Measurements from ENCODE around the gene ASGR1.

DNA sequence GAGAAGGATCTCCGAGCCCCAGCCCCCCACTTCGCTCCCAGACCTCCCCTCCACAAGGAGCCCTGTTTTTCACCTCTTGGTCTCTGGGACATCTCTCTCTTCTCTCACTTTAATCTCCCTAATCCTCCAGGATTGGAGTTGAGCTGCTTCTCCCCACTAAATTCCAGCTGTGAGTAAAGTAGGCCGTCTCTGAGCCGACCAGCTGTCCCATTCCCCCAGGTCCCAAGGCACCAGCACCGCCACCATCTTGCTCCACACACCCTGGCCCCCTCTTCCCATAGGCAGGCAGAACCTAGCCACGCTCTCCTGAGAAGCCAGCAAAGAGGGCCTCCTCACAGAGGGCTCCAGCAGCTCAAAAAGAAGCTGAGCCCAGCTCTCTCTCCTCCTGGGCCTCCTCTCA lies 39.6 kb upstream of the ASGR1 start:
- TF ChIP-seq, protein P1, sequence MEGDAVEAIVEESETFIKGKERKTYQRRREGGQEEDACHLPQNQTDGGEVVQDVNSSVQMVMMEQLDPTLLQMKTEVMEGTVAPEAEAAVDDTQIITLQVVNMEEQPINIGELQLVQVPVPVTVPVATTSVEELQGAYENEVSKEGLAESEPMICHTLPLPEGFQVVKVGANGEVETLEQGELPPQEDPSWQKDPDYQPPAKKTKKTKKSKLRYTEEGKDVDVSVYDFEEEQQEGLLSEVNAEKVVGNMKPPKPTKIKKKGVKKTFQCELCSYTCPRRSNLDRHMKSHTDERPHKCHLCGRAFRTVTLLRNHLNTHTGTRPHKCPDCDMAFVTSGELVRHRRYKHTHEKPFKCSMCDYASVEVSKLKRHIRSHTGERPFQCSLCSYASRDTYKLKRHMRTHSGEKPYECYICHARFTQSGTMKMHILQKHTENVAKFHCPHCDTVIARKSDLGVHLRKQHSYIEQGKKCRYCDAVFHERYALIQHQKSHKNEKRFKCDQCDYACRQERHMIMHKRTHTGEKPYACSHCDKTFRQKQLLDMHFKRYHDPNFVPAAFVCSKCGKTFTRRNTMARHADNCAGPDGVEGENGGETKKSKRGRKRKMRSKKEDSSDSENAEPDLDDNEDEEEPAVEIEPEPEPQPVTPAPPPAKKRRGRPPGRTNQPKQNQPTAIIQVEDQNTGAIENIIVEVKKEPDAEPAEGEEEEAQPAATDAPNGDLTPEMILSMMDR (IDR thresholded peaks at IDR 0.05; ENCODE audit: low read depth, low read length) = no peak
- TF ChIP-seq EZH2phosphoT487 (IDR thresholded peaks at IDR 0.05; ENCODE audit: low read depth) = no peak
